IMR-90 (cell line): ENCODE measurements around the gene PSMA8. TPM values are rescaled to one million over a fixed set of nuclear protein-coding genes. Genes with fewer than 3 reads are reported as not detected.

ENCODE experiments used
- ATAC-seq: fragments of 200-7000 bp; cut with Tn5 transposase; 2 replicates; pipeline ENCODE4 v1.9.1; 2020; ENCODE audit warnings: low read depth, mild to moderate bottlenecking, moderate library complexity
- BruUV-seq: library from RNA; stranded (reverse); fragments of 400-500 nt; replicated peaks from 2 replicates; lab custom pipeline; 2021; lab: Mats Ljungman, UMichigan
- CTCF ChIA-PET: fragments of 300-600 bp; formaldehyde crosslinking; extraction: SDS; loops from one replicate; lab custom pipeline; 2021; ENCODE audit warnings: antibody characterized with exemption; lab: Yijun Ruan, JAX
- POLR2A ChIA-PET: fragments of 300-600 bp; sonication (Branson Sonifier 250); formaldehyde crosslinking; loops from one replicate; lab custom pipeline; 2022; ENCODE audit warnings: antibody characterized with exemption; ENCODE audit not compliant: unreplicated experiment; lab: Charles Lee
- DNase-seq: peaks from one replicate; pipeline ENCODE4 v3.0.0; 2013
- H2AFZ ChIP-seq: replicated peaks from 2 replicates; pipeline ENCODE3; 2013; ENCODE audit warnings: low read length, mild to moderate bottlenecking; ENCODE audit not compliant: poor library complexity
- H2AK5ac ChIP-seq: 2 replicates; pipeline ENCODE4 v1.6.1; 2013; ENCODE audit warnings: low read depth, low read length, inconsistent platforms
- H2AK9ac ChIP-seq: replicated peaks from 2 replicates; pipeline ENCODE3; 2013; ENCODE audit warnings: mild to moderate bottlenecking, low read depth, low read length, moderate library complexity; ENCODE audit not compliant: poor library complexity
- H2BK120ac ChIP-seq: 2 replicates; pipeline ENCODE4 v1.6.1; 2013; ENCODE audit warnings: low read depth, low read length, inconsistent platforms
- H2BK15ac ChIP-seq: 3 replicates; pipeline ENCODE4 v1.6.1; 2013; ENCODE audit warnings: low read depth, low read length, inconsistent platforms
- H2BK20ac ChIP-seq: 2 replicates; pipeline ENCODE4 v1.6.1; 2013; ENCODE audit warnings: low read depth, mild to moderate bottlenecking, inconsistent platforms, low read length, moderate library complexity
- H2BK5ac ChIP-seq: 2 replicates; pipeline ENCODE4 v1.6.1; 2013; ENCODE audit warnings: mild to moderate bottlenecking, low read depth, low read length, inconsistent platforms; ENCODE audit not compliant: poor library complexity, severe bottlenecking
- H3K14ac ChIP-seq: replicated peaks from 2 replicates; pipeline ENCODE4 v1.6.1; 2013; ENCODE audit warnings: low read depth, low read length, inconsistent platforms
- H3K18ac ChIP-seq: 2 replicates; pipeline ENCODE4 v1.6.1; 2013; ENCODE audit warnings: low read depth, low read length, control low read depth
- H3K23ac ChIP-seq: 2 replicates; pipeline ENCODE4 v1.6.1; 2013; ENCODE audit warnings: low read depth, low read length, inconsistent platforms
- H3K27ac ChIP-seq: 2 replicates; pipeline ENCODE4 v1.5.1; 2013; ENCODE audit warnings: mild to moderate bottlenecking, control low read depth, low read length; ENCODE audit not compliant: insufficient read depth
- H3K27me3 ChIP-seq: 2 replicates; pipeline ENCODE4 v1.6.1; 2013; ENCODE audit warnings: low read length; ENCODE audit not compliant: control insufficient read depth, insufficient read depth
- H3K36me3 ChIP-seq: 2 replicates; pipeline ENCODE4 v1.6.1; 2013; ENCODE audit warnings: low read length, mixed read lengths; ENCODE audit not compliant: control insufficient read depth, insufficient read depth
- H3K4ac ChIP-seq: 2 replicates; pipeline ENCODE4 v1.6.1; 2013; ENCODE audit warnings: low read depth, low read length, inconsistent platforms
- H3K4me1 ChIP-seq: 2 replicates; pipeline ENCODE4 v1.6.1; 2013; ENCODE audit warnings: low read length, mixed read lengths; ENCODE audit not compliant: control insufficient read depth, insufficient read depth
- H3K4me2 ChIP-seq: 2 replicates; pipeline ENCODE4 v1.6.1; 2013; ENCODE audit warnings: low read depth, mild to moderate bottlenecking, control low read depth, low read length, moderate library complexity
- H3K4me3 ChIP-seq: 2 replicates; pipeline ENCODE4 v1.5.1; 2013; ENCODE audit warnings: low read depth, mild to moderate bottlenecking, control low read depth, low read length, moderate library complexity; ENCODE audit not compliant: insufficient read depth
- H3K56ac ChIP-seq: 2 replicates; pipeline ENCODE4 v1.6.1; 2013; ENCODE audit warnings: low read length, inconsistent platforms; ENCODE audit not compliant: insufficient read depth; ENCODE audit errors: extremely low read depth
- H3K79me1 ChIP-seq, 2 experiments: 2 replicates each; pipeline ENCODE4 v1.6.1; 2013; ENCODE audit warnings: low read length in 2 of 2, inconsistent platforms in 1 of 2, low read depth in 1 of 2
- H3K9ac ChIP-seq: 2 replicates; pipeline ENCODE4 v1.6.1; 2013; ENCODE audit warnings: low read depth, low read length, control low read depth
- H3K9me1 ChIP-seq: 2 replicates; pipeline ENCODE4 v1.6.1; 2013; ENCODE audit warnings: low read length, inconsistent platforms; ENCODE audit not compliant: insufficient read depth
- H3K9me3 ChIP-seq: 2 replicates; pipeline ENCODE4 v1.6.1; 2013; ENCODE audit warnings: low read length; ENCODE audit not compliant: control insufficient read depth, insufficient read depth
- H4K20me1 ChIP-seq: 2 replicates; pipeline ENCODE4 v1.6.1; 2013; ENCODE audit warnings: low read length, inconsistent platforms; ENCODE audit not compliant: insufficient read depth
- H4K5ac ChIP-seq: 2 replicates; pipeline ENCODE4 v1.6.1; 2013; ENCODE audit warnings: mild to moderate bottlenecking, low read depth, low read length, control low read depth
- H4K8ac ChIP-seq, 2 experiments: 2 replicates each; pipeline ENCODE4 v1.6.1; 2013; ENCODE audit warnings: low read depth in 2 of 2, low read length in 2 of 2, control low read depth in 1 of 2, inconsistent platforms in 1 of 2
- H4K91ac ChIP-seq: 2 replicates; pipeline ENCODE4 v1.6.1; 2013; ENCODE audit warnings: low read depth, low read length, inconsistent platforms; ENCODE audit not compliant: insufficient read depth
- MAFK ChIP-seq: IDR thresholded peaks from 2 replicates; pipeline ENCODE4 v1.6.1; 2012; ENCODE audit warnings: low read depth, low read length, improper control_type of control experiment
- MXI1 ChIP-seq: IDR thresholded peaks from 2 replicates; pipeline ENCODE4 v1.6.1; 2012; ENCODE audit warnings: low read depth, mild to moderate bottlenecking, low read length, moderate library complexity, borderline replicate concordance
- NFE2L2 ChIP-seq: fragments of 150-350 bp; IDR thresholded peaks from 2 replicates; pipeline ENCODE4 v1.6.1; 2016; ENCODE audit warnings: low read depth, mild to moderate bottlenecking, low read length
- SMC3 ChIP-seq: fragments of 150-350 bp; IDR thresholded peaks from 2 replicates; pipeline ENCODE4 v1.6.1; 2016; ENCODE audit warnings: low read depth, mild to moderate bottlenecking, antibody characterized with exemption, low read length, moderate library complexity
- WGBS, 2 experiments: methylation state at CpG; one replicate each; pipeline versions ENCODE4 v1.1.5 to v1.1.7; 2013; ENCODE audit warnings: missing lambda C conversion rate in 2 of 2; ENCODE audit not compliant: insufficient read length in 1 of 2; ENCODE audit errors: extremely low coverage in 2 of 2; 5-methylcytosine and 5-hydroxymethylcytosine counted together
- dilution Hi-C: fragments of 300-500 bp; cut with HindIII; formaldehyde crosslinking; loops from one replicate; pipeline ENCODE4 v1.14.3; 2018; ENCODE audit warnings: low sequenced_read_pairs; ENCODE audit not compliant: unreplicated experiment
- in situ Hi-C: fragments of 300-500 bp; cut with MboI; formaldehyde crosslinking; loops from 3 replicates; pipeline ENCODE4 v1.14.3; 2019; ENCODE audit warnings: low sequenced_read_pairs, inconsistent platforms, mixed read lengths
- intact Hi-C: fragments of 100-400 bp; cut with micrococcal nuclease; formaldehyde crosslinking; loops from 2 replicates; pipeline ENCODE4 v1.10.0; 2022
- polyA plus RNA-seq, 3 experiments: library from polyadenylated mRNA; depleted of rRNA; stranded (reverse); fragments of >200 nt; gene quantifications; 2 replicates each; pipeline ENCODE4 v1.2.3, GENCODE V29; 2012; ENCODE audit warnings: low replicate concordance in 1 of 3
- total RNA-seq: library from RNA; depleted of rRNA; stranded (reverse); fragments of >200 nt; gene quantifications from 2 replicates; pipeline ENCODE4 v1.2.3, GENCODE V29; 2012

The PSMA8 gene
- total and polyA plus RNA-seq, 2 of the 4 experiments (the other 2 are of a cell fraction) = not detected

DNA sequence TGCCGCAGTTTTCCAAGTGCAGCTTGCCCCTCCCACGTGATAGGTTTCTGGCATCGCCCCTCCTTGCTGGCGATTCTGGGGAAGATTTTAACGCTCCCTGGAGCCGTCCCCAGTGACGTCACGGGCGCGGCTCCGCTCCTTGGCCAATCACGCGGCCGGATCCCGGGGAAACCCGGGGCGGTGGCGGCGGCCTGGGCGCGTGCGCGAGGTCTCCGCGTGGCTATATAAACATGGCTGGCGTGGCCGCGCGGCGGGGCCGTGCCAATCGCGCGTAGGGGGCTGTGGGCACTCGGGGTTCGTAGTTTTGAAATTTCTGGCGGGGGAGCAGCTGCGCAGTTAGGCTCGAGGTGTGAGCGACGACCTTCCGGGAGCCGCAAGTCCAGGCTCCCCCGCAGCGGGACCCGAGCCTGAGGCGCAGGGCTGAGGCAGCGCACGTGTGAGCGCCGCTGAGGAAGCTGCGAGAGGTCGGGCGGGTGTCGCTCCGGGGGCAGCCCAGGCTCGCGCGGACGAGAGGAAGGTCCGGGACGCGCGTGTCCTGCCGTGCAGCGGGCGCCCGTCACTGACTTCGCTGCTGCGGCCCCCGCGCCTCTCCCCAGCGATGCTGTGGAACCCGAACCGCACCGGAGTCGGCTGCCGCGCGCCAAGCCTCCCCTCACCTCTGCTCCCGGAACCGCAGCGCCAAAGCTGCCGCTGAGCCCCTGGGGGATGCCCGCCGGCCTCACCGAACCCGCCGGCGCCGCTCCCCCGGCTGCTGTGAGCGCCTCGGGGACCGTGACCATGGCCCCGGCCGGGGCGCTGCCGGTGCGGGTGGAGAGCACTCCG lies 92.8 kb downstream of the PSMA8 start, which contains the start of gene TAF4B (continued):
- TF ChIP-seq MXI1 (peak; percentile 93), NFE2L2 (no peak)

- no peak overlapping the region for H2BK15ac ChIP-seq
- H3K23ac ChIP-seq = no peak overlapping the region; the same call in 1 of the 2 replicates
- H3K4me2 ChIP-seq = peak overlapping the region; percentile 45
- H2AFZ ChIP-seq = peak overlapping the region; percentile 89
- H2AK5ac ChIP-seq = no peak overlapping the region
- H3K27me3 ChIP-seq = no peaks in the 10 kb centered on the region; the same call in 1 of the 2 replicates
- H2AK9ac ChIP-seq = peak overlapping the region; percentile 75
- TF ChIP-seq MAFK (peak; percentile 72), SMC3 (no peak)
- H2BK5ac ChIP-seq = no peak overlapping the region
- ChIA-PET CTCF (no interaction called here), POLR2A (no interaction called here)
- no peaks in the 10 kb centered on the region for H3K4me1 ChIP-seq
- no peak overlapping the region for H3K18ac ChIP-seq
- no peak overlapping the region for H2BK20ac ChIP-seq
- 14% methylated on average over 15 of the region's 28 CpGs; no CpG with 5 or more reads in 1 of the 2 experiments for WGBS, 2 experiments
- H3K79me1 ChIP-seq = no peaks in the 10 kb centered on the region
- H2BK120ac ChIP-seq = no peak overlapping the region
- H4K91ac ChIP-seq = no peak overlapping the region
- no TSS peak for BruUV-seq
- H4K8ac ChIP-seq = no peak overlapping the region
- no peak overlapping the region for H4K5ac ChIP-seq
- H3K9ac ChIP-seq = no peak overlapping the region
- H3K14ac ChIP-seq = no peak overlapping the region
- intact Hi-C loops (no loop called here), in situ Hi-C loops (no loop called here), dilution Hi-C loops (no loop called here)
- DNase-seq = no peak
- no peaks in the 10 kb centered on the region for H3K9me1 ChIP-seq
- no peaks in the 10 kb centered on the region for H3K36me3 ChIP-seq
- H3K27ac ChIP-seq = no peak overlapping the region
- H3K56ac ChIP-seq = no peak overlapping the region
- ATAC-seq = no peak
- H3K4ac ChIP-seq = no peak overlapping the region
- H3K4me3 ChIP-seq = peak overlapping the region; percentile 69
- no peaks in the 10 kb centered on the region for H3K9me3 ChIP-seq
- H4K20me1 ChIP-seq = no peaks in the 10 kb centered on the region
Measured at GRCh38 chr18:26227051-26227670, 93.5 kb downstream of the PSMA8 start.
